Effector memory CD8-positive, alpha-beta T cell (primary cell): ENCODE measurements around the gene UGT1A4.

Experiments
- ATAC-seq: fragments of 150-1000 bp; cut with Tn5 transposase; replicated peaks from 2 replicates; pipeline ENCODE4 v1.10.0; 2021; ENCODE audit warnings: mild to moderate bottlenecking, moderate library complexity
- DNase-seq, 3 experiments: peaks; one replicate each; pipeline ENCODE4 v3.0.0; 2021
- H3K27ac Mint-ChIP-seq, 2 donors: one replicate each; pipeline ENCODE4 v1.8.0; 2022; ENCODE audit warnings: mild to moderate bottlenecking in 2 of 2, mixed read lengths in 2 of 2, moderate library complexity in 2 of 2
- H3K27me3 Mint-ChIP-seq, 2 donors: one replicate each; pipeline ENCODE4 v1.8.0; 2022; ENCODE audit warnings: mixed read lengths in 2 of 2
- H3K36me3 Mint-ChIP-seq: one replicate; pipeline ENCODE4 v1.8.0; 2022; ENCODE audit warnings: mild to moderate bottlenecking, moderate library complexity, mixed read lengths; ENCODE audit not compliant: insufficient read depth
- H3K4me1 Mint-ChIP-seq, 2 donors: one replicate each; pipeline ENCODE4 v1.8.0; 2022; ENCODE audit warnings: low read depth in 2 of 2, mixed read lengths in 2 of 2
- H3K4me3 Mint-ChIP-seq, 2 donors: one replicate each; pipeline ENCODE4 v1.8.0; 2022; ENCODE audit warnings: mild to moderate bottlenecking in 2 of 2, mixed read lengths in 2 of 2, moderate library complexity in 2 of 2
- H3K9me3 Mint-ChIP-seq, 2 donors: one replicate each; pipeline ENCODE4 v1.8.0; 2022; ENCODE audit warnings: mixed read lengths in 2 of 2

The UGT1A4 gene

DNA sequence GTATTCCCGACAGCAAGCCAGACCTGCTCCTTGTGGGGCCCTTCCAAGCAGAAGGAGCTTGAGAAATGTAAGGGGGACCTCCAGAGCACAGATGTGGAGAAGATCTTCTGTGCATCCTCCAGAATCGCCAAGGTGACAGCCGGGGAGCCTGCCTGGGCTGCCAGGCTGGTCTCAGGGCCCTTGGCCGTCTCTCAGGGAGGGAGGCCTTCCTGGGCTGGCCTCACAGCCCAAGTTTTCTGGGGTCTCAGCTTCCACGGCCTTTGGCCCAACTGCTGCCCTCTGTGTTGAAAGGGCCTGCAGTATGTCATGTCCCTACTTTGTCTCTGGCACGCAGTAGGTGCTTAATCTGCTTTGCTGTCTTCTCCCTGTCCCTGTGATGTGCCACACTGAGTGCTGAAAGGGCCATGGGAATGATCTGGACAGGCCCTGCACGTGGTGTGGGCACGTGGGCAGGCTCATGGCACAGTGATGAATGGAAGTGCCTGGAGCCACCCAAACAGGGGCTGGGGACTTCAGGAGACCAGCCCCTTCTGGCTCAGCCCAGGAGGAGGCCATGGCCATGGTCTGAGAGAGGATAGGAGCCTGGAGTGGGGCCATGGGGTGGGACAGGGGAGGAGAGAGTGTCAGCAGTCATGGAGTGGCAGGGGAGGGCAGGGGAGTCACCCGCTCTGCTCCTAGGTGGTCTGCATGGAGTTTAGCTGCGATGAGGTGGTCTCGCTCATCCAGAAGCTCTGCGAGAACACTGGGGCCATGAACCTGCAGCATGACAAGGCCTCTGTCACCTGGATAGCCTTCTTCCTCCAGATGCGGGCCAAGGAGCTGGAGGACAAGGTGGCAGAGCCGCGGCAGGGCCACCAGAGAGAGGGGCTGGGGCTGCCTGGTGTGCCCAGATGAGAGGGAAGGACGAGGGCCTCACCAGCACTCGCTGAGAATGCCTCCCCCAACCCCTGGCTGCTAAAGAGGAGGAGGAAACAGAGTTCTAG lies 100.4 kb downstream of the UGT1A4 start:
- ATAC-seq, result no peak
- Mint-ChIP-seq H3K27ac (no peak overlapping the region), H3K36me3 (no peaks in the 10 kb centered on the region), H3K9me3 (no peaks in the 10 kb centered on the region), H3K4me3 (no peak overlapping the region), H3K4me1 (peaks cover 3 to 4% of the 10 kb centered on the region in 2 donors), H3K27me3 (peaks cover 47 to 77% of the 10 kb centered on the region in 2 donors)
- no peak for DNase-seq

GRCh38 chr2:233819884-233820773 lies 101.6 kb downstream of the UGT1A4 start:
- no peak overlapping the region for H3K27ac Mint-ChIP-seq
- ATAC-seq (no peak), DNase-seq (no peak)
- peaks cover 3 to 4% of the 10 kb centered on the region in 2 donors for H3K4me1 Mint-ChIP-seq
- no peaks in the 10 kb centered on the region for H3K36me3 Mint-ChIP-seq
- H3K9me3 Mint-ChIP-seq, result no peaks in the 10 kb centered on the region
- peaks cover 47 to 68% of the 10 kb centered on the region in 2 donors for H3K27me3 Mint-ChIP-seq
- H3K4me3 Mint-ChIP-seq, result no peak overlapping the region

GRCh38 chr2:233820774-233821105 lies 102.2 kb downstream of the UGT1A4 start:
- Mint-ChIP-seq H3K4me3 (no peak overlapping the region), H3K27me3 (peaks cover 44 to 73% of the 10 kb centered on the region in 2 donors), H3K4me1 (peaks cover 3 to 4% of the 10 kb centered on the region in 2 donors), H3K27ac (no peak overlapping the region), H3K9me3 (no peaks in the 10 kb centered on the region), H3K36me3 (no peaks in the 10 kb centered on the region)
- ATAC-seq, result no peak
- DNase-seq, result no peak

- Mint-ChIP-seq H3K36me3 (no peaks in the 10 kb centered on the region), H3K9me3 (no peaks in the 10 kb centered on the region), H3K4me1 (peaks cover 3 to 4% of the 10 kb centered on the region in 2 donors), H3K4me3 (no peak overlapping the region), H3K27me3 (peaks cover 40 to 75% of the 10 kb centered on the region in 2 donors), H3K27ac (no peak overlapping the region)
- no peak for ATAC-seq
- DNase-seq, result no peak
Measured at GRCh38 chr2:233821196-233821595, 102.7 kb downstream of the UGT1A4 start.

- Mint-ChIP-seq H3K36me3 (no peaks in the 10 kb centered on the region), H3K4me3 (no peak overlapping the region), H3K27me3 (peaks cover 35 to 75% of the 10 kb centered on the region in 2 donors)
Measured at GRCh38 chr2:233821709-233822100, 103.2 kb downstream of the UGT1A4 start.

GRCh38 chr2:233822101-233822771 lies 103.7 kb downstream of the UGT1A4 start:
- Mint-ChIP-seq H3K27ac (no peak overlapping the region), H3K27me3 (peaks cover 29 to 75% of the 10 kb centered on the region in 2 donors)

More at GRCh38 chr2:233821709-233822100, 103.2 kb downstream of the UGT1A4 start:
- H3K27ac Mint-ChIP-seq, result no peak overlapping the region
- no peak for DNase-seq
- no peak for ATAC-seq
- peaks cover 3 to 4% of the 10 kb centered on the region in 2 donors for H3K4me1 Mint-ChIP-seq
- no peaks in the 10 kb centered on the region for H3K9me3 Mint-ChIP-seq

More at GRCh38 chr2:233822101-233822771, 103.7 kb downstream of the UGT1A4 start:
- H3K9me3 Mint-ChIP-seq, result no peaks in the 10 kb centered on the region
- H3K4me3 Mint-ChIP-seq, result no peak overlapping the region
- ATAC-seq (no peak), DNase-seq (no peak)
- no peaks in the 10 kb centered on the region for H3K36me3 Mint-ChIP-seq
- H3K4me1 Mint-ChIP-seq, result peaks cover under 1 to 3% of the 10 kb centered on the region in 2 donors
